Left ventricle myocardium superior (tissue), 1 donor: Measurements from ENCODE around the gene SNCA. TPM values are rescaled to one million over a fixed set of nuclear protein-coding genes. Genes with fewer than 3 reads are reported as not detected.

Experiments used
- ATAC-seq: fragments of 200-7000 bp; cut with Tn5 transposase; one replicate; pipeline ENCODE4 v1.9.1; 2020; ENCODE audit warnings: mild to moderate bottlenecking, moderate library complexity
- DNase-seq: peaks from one replicate; pipeline ENCODE4 v3.0.0-alpha.2; 2020
- intact Hi-C: fragments of 100-400 bp; cut with micrococcal nuclease; formaldehyde crosslinking; loops from one replicate; pipeline ENCODE4 v1.11.0; 2022
- long read RNA-seq: library from polyadenylated mRNA; unstranded; transcript quantifications from one replicate; pipeline ENCODE4 v2.0.0, GENCODE V29; 2021
- total RNA-seq: library from RNA; stranded (reverse); fragmentation: NEBNext Ultra II Directional; extraction: Animal tissue kit (Norgen Biotek cat#: 25700); gene quantifications from one replicate; pipeline ENCODE4 v1.2.1, GENCODE V29; 2021
- donor health status: DM: no; HTN: yes; CAD: no; lungs with severe emphysema.

Gene SNCA
- 4.6 TPM for total RNA-seq
- long read RNA-seq, transcript SNCA-205 (6 exons, 1,290 nt): major isoform, 11 of 11 reads
- long read RNA-seq, partial matches to known transcripts: 0 of 11 reads
- long read RNA-seq, other reads (novel, unspliced or antisense): 0 of 11 reads

DNA sequence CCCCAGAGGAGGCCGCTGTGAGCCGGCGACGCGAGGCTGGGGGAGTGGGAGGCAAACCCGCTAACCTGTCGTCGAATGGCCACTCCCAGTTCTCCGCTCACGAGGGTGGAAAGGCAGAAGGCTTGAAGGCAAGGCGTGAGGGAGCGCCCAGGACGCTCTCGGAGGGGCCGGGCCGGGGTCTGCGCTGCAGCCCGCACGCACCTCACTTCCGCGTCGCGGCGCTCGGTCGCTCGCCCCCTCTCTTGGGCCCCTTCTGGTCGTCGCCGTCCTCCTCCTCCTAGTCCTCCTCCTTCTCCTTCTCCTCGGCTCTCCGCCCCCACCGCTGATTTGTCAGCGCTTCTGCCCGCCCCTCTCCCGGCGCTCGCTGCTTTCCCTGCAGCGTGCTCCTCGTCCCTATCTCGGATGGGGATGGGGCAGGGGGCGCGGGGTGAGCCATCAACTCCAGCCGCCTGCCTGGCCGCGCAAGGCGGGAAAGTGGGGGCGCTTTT lies at the start of gene SNCA:
TSS of gene SNCA (minus strand) at position 265 of the 488 bp plus-strand sequence. CDS start 1,494 bp downstream, outside the sequence.
- DNase-seq: peak; percentile 64
- peak; percentile 94 for ATAC-seq
- intact Hi-C loops: no loop called here

DNA sequence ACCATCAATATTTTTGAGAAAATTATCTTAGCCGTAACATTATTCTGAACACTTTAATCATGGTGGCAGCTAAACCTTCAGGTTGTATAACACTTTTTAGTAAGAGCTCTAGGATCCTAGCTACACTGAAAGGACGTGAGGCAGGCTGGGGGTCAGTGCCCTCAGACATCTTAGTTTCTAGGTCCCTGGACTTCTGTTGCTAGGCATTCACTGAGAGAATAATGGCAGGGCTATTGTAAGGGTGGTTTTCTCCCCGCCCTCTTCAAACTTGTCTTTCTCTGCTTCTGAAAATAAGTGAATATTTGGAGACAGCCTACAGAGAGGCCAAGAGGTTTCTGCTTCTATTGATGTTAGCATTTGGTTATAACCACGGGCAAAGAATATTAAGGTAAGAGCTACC lies 42.3 kb upstream of the SNCA start:
- no peak for ATAC-seq
- no peak for DNase-seq
- intact Hi-C loops: no loop called here

DNA sequence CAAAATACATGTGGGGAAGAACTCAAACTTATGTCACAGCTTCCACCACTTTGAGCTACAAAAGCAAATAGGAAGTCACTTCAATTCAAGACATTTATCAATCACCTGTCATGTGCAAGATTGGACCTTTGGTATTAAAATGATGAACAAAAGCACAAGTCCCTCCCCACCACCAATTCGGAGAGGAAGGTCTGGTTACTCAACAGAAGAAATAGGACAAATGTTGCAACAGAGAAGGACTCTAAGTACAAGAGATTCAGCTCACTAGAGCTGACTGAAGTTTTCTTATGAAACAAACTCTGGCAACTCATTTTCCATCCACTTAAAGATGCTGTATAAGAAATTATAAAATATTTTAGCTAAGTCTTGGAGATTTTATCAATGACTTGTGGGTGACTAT lies 41.6 kb upstream of the SNCA start:
- DNase-seq (no peak), ATAC-seq (no peak)
- intact Hi-C loops: no loop called here

DNA sequence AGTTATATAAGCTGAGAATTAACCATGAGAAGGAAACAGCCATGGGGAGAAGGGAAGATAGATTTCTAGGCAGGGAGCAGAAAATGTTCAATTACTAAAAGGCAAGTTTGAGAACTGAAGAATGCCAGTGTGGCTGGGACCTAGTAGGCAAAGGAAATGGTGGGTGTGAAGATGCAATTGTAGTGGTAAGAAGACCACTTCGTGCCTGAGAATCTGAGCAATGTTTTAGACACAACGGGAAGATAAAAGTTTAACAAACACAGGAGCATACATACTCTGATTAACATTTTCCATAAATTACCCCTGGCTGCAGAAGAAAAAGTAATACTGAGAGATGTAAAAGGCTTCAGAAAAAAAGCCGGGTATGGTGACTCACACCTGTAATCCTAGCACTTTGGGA lies 39.6 kb upstream of the SNCA start:
- intact Hi-C loops: no loop called here
- no peak for DNase-seq
- no peak for ATAC-seq

DNA sequence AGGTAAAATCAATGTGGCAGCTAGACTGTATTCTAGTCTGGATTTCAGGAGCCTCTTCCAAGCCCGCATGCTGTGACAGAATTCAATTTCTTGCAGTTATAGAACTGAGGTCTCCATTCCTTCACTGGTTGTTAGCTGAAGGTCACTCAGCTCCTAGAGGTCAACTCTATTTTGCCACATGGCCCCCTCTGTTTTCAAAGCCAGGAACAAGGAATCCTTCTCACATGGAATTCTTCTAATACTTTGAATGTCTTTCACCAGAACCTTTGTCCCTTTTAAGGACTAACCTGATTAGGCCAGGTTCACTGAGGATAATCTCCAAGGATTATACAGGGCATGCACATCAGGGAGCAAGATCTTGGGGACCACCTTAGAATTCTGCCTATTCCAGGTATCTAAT lies 34.2 kb upstream of the SNCA start:
- intact Hi-C loops: no loop called here
- ATAC-seq: no peak
- DNase-seq: no peak

DNA sequence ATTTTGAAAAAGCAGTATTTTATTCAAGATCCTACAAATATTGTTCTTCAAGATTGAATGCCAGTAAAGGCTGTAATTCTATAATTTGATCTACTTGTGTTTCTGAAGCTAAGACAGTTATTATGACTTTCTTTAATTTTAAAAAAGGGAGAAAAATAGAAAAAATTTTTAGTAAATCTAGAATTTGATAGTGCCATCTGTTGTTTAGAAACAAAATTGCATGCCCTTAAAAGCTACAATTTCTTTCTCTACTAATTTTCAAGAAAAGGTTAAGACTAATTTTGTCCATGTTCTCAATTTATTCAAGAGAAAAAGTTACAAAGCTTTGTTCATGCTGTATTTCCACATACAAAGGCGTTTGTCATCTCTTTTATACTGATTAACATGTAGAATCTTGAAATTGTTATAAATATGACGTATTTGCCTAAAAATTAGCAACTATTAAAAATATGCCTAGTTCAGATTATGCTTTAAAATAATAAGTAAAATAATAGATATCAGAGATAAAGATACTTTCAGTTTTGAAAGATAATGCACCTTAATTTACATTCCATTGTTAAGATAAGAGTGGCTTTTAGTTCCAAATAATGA lies 32.1 kb upstream of the SNCA start:
- DNase-seq: no peak
- ATAC-seq: no peak
- intact Hi-C loops: loop anchor here (10.0 kb wide), 1 partner anchor 204 kb away; no protein-coding TSS in a partner anchor

DNA sequence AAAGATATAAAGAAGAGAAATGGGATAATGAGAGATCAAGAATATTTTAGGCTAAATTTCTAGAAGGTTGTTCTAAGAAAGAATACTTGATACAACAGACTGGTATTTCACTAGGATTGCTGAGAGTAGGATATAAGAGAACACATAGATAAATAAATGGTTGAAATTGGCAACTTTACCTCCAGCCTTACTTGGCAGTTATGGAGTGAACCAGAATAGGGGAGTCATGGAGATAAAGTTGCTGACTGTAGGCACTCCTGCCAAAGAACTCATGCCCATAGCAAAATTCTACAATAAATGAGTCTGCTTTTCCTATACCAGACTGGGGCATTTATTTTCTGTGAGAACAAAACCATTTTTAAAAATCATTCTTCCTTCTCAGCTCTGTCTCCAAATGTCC lies 31.3 kb upstream of the SNCA start:
- DNase-seq: no peak
- intact Hi-C loops: loop anchor here (10.0 kb wide), 1 partner anchor 203 kb away; no protein-coding TSS in a partner anchor
- no peak for ATAC-seq

DNA sequence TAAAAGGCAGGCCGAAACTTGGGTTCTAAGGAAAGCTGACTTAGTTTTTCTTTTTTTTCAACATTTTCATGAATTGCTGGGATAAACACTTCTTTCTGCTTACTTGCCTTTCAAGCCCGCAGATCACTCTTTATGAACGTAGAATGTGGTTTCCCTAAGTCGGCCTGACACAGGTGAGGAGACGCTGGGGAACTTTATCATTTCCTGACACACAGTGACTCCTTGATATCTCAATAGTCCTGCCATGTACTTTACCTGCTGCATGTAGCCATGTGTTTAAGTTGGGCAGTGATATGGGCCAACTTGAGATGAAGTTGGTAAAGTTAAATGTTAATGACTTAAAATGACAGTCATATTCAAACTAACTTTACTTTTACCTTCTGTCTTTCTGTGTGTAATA lies 26.6 kb upstream of the SNCA start:
- ATAC-seq (no peak), DNase-seq (no peak)
- intact Hi-C loops: loop anchor here (10.0 kb wide), 1 partner anchor 199 kb away; no protein-coding TSS in a partner anchor

DNA sequence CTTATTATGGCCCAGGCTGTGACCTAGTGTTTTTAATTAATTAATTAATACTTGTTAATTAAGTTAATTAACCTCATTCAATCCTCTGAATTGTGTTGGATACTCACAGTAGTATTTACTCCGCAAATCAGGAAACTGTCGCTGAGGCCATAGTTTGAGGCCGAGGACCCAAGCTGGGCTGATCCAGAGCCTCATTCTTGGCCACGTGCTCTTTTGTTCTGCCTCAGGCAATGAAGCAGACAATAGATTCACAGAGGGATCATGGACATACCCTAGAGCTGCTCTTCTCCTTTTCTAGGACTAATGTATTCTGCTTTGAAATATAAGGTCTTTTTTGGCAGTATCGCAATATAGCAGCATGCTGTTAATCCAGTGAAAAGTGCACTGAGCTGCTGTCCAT lies 24.0 kb upstream of the SNCA start:
- DNase-seq (no peak), ATAC-seq (no peak)
- intact Hi-C loops: loop anchor here (10.0 kb wide), 1 partner anchor 196 kb away; no protein-coding TSS in a partner anchor

DNA sequence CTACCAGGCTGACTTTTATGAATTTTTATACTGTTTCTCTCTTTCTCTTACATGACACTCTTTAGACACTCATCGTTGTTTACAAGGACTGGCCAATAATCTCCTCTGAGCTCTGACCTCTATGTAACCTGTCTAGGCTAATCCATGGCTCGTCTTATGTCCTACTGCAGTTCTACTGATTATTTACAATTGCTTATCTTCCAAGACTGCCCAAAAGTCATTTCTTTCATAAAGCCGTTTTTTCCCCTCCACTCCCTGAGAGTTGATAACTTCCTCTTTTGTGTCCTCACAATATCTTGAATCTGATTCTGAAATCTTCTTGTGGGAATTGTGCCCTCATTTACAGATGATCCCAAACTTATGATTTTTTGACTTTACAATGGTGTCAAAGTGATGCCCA lies 18.3 kb upstream of the SNCA start:
- no peak for ATAC-seq
- no peak for DNase-seq
- intact Hi-C loops: no loop called here

DNA sequence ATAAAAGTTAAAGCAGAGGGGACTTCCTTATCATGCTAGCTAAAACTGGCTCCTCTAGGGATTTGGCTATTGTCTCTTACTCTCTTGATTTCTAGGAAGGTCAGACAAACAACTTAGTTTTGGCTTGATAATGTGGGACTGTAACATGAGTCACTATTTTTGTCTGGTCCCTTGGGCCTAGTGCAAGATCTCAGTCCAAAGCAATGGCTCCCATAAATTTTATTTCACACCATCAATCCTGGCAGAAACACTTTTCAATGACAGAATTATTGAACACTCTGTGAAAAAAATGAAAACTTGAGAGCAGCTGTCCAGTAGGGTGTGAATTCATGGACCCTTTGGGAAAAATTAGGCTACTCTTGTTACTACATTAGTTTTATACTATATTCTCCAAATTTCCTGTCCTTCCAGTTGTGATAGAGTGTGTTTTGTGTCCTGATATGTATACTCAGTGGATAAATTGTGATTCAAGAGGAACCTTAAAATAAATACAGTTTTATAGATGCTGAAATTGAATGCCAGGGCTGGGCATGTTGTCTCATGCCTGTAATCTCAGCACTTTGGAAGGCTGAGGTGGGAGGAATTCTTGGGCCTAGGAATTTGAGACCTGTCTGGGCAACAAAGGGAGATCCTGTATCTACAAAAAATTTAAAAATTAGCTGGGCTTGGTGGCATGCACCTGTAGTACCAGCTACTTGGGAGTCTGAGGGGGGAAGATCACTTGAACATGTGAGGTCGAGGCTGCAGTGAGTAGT lies 10.8 kb upstream of the SNCA start:
- intact Hi-C loops: no loop called here
- no peak for DNase-seq
- ATAC-seq: no peak

DNA sequence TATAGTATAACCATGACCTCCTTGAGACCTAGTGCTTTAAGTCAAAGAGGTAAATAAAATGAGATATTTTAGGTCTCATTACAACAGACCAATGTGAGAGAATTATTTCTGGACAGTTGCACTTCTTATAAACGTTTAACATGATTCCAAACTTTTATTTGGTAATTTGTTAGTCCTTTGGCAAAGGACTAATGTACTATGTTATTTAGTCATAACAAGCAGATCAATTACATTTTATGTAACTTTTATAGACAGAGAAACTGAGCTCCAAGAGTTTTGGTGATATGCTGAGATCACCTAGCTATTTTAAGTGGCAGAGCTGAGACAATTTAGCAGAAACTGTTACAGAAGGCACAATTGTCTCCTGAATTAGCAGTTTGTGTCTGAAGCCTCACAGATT lies 2.6 kb upstream of the SNCA start:
- intact Hi-C loops: no loop called here
- DNase-seq: no peak
- ATAC-seq: no peak

DNA sequence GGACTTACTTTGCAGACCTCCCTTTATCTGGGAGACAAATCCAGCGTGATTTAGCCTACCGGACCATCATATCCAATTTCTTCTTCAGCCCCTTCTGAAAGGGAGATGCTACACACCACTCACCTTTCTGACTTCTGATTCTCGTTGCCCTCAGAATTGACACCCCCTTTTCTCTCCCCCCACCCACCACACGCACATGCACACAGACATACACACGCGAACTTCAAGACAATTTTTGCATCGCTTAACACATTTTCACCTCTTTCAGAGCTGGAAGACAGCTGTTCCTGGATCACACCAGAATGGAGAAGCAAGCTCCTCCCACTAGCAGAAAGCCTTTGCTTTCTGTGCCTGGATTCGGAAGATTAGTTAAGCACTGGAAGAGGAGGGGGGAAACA lies 1.0 kb upstream of the SNCA start:
- DNase-seq (no peak), ATAC-seq (no peak)
- intact Hi-C loops: no loop called here

DNA sequence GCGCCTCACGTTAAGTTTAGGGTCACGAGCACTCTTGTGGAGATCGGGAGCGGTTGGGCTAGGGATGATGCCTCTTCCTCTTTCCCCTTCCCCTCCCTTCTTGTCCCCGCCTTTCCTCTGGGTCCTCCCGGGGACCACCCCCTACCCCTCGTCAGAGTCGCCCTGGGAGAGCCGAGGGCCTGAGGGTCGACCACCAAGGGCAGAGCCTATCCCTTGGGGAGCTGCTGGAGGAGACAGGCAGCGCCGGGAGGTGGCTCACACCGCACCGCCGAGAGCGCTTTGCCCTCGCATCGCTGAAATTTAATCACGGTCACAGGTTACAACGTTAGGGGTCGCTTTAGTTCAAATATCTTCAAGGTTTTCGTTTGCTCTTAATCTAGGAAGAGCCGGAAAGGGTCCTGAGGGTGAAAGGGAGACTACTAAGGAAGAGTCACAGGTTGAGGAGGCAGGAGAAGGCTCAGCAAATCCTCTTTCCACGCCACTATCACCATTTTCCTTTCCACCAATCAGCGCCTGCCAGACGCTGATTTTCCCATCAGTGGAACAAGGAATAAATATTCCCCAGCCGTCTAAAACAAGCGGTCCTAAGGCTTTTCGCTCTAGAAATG lies 528 bp upstream of the SNCA start:
- intact Hi-C loops: no loop called here
- DNase-seq (no peak), ATAC-seq (peak; percentile 70)

DNA sequence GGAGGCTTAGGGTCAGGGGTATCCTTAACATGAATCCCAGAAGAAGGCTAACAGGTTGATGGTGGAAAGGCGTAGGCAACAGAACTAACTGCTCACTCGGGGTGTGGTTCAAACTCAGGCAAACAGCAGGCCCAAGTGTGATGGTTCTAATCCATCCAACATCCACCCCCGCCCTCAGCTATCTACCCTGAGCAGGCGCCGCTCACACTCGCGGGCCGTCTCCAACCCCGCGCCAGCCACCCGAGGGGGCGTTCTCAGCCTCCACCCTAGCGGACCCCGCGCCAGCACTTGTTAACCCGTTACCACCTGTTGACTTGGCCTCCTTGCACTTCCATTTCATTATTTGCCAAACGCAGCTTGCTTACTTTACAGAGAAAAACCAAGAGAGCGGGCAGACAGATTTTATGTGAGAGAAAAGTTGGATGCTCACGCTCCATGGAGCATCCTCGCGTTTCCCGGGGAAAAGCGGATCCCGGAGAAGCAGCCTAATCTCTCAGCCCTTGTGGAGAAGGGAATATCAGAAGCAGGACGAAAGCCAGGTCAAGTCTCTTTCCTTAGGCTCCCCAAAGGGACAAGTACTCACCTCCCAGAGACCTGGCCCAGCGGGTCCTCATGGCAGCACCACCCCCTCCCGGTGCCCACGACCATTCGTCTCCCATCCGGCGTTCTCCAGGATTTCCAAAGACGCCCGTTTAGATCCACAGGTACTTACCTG lies 773 bp downstream of the SNCA start:
- DNase-seq (no peak), ATAC-seq (peak; percentile 17)
- intact Hi-C loops: no loop called here

DNA sequence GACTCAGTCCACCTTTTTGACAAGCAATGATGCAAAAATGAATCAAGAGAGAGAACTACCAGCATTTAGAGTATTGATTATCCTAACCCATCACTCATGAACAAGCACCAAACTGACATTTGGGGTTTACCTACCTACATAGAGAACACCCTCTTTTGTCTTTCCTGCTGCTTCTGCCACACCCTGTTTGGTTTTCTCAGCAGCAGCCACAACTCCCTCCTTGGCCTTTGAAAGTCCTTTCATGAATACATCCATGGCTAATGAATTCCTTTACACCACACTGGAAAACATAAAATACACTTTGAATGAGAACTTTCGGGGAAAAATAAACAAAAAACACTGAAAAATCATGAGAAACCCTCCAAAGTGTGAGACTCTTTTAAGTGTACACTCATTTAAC lies 1.5 kb downstream of the SNCA start:
- ATAC-seq (no peak), DNase-seq (no peak)
- intact Hi-C loops: no loop called here

DNA sequence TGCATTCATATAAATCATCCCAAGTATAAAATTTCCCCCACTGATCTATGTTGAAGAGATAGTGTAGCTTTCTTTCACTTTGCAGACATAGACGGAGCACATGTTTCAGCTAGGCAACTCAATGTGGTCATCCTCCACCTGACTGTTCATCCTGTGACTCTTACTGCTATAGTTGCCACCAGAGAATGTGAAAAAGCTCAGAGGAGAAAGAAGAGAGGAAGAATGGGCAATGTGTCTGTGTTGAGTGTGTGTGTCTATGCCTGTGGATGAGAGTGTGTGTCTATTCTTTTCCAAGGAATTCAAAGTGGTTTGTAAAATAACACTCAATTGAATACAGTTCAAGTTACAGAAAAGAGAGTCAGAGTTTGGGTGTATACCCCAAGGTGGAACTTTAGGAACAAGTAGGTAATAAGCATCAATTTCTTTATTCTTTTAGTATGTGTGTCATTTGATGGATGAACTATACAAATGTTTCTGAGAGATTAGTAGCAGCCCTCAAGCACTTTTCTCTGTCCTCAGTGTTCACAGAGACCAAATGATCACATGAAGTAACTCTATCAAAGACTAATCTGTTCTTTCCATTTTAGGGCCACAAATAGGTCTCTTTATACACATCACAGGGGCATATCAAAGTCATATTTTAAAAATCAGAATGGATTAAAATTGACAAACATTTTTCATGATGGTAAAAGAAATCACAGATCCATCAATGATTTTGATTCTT lies 2.3 kb downstream of the SNCA start:
- ATAC-seq (no peak), DNase-seq (no peak)
- intact Hi-C loops: no loop called here

DNA sequence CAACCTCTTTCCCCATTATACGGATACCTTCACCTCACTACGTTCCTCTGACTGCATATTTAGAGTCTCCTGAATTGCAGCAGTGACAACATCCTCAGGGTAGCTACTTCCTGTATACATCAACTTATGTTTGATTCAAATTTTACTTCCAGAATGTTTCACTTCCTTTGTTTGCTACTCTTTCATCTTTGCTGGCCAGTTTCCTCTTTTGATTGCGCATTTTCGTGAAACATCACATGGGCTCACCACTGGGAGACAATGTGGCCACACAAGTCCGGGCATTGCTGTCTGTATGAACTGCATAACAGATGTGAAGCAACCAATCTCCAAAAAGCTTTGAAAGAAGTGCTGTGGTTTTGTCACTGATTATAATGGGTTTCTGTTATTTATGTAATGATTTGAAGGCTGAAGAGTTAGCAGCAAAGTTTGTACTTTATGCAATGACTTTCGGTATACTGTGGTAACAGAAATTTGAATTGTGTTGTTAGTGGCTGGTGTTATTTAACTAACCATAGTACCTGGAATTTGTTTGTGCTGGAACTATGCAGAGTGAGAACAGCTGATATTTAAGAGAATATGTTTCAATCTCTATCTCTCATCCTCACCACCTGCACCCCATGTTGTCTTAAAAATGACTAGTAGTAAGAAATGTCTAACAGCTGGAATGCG lies 7.4 kb downstream of the SNCA start:
- peak; percentile 29 for DNase-seq
- intact Hi-C loops: no loop called here
- ATAC-seq: peak; percentile 61
